ENCODE results near the gene ALG13.
"Not testable (repeated sequence)": the region's sequence is repeated elsewhere in the genome, so short reads cannot be mapped to it uniquely, and the experiment has no call there.

Gene ALG13

DNA sequence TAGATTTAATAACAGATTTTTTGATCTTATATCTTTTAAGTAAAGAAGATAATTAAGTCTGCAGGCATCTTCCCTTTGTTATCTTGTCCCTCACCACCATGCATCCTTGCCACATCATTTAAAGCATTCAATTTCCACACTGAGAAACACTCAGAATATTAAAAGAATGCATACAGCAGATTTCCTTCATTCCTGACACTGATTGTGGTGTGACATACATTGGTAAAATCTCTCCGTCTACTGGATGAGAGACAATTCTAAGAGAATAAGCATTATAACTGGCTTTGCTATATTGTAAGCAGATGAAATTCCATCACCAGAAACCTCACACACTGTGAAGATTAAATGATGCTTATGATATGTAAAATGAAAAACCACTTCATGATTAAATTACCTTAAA, 97.6 kb downstream of the ALG13 start:
- Histone ChIP-seq H3K4me3 (replicated peaks; ENCODE audit: insufficient read depth, low read length) (no peak overlapping the region), H3K27me3 (ENCODE audit: insufficient read depth, poor library complexity, severe bottlenecking) (no peaks in the 10 kb centered on the region), H3K27ac (replicated peaks) (no peak overlapping the region)
- TF ChIP-seq, protein P1, sequence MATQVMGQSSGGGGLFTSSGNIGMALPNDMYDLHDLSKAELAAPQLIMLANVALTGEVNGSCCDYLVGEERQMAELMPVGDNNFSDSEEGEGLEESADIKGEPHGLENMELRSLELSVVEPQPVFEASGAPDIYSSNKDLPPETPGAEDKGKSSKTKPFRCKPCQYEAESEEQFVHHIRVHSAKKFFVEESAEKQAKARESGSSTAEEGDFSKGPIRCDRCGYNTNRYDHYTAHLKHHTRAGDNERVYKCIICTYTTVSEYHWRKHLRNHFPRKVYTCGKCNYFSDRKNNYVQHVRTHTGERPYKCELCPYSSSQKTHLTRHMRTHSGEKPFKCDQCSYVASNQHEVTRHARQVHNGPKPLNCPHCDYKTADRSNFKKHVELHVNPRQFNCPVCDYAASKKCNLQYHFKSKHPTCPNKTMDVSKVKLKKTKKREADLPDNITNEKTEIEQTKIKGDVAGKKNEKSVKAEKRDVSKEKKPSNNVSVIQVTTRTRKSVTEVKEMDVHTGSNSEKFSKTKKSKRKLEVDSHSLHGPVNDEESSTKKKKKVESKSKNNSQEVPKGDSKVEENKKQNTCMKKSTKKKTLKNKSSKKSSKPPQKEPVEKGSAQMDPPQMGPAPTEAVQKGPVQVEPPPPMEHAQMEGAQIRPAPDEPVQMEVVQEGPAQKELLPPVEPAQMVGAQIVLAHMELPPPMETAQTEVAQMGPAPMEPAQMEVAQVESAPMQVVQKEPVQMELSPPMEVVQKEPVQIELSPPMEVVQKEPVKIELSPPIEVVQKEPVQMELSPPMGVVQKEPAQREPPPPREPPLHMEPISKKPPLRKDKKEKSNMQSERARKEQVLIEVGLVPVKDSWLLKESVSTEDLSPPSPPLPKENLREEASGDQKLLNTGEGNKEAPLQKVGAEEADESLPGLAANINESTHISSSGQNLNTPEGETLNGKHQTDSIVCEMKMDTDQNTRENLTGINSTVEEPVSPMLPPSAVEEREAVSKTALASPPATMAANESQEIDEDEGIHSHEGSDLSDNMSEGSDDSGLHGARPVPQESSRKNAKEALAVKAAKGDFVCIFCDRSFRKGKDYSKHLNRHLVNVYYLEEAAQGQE (IDR thresholded peaks at IDR 0.05; ENCODE audit: insufficient replicate concordance, low read depth): no peak
- TF ChIP-seq POLR2AphosphoS5 (IDR thresholded peaks at IDR 0.05; ENCODE audit: low read depth) (no peak), SPI1 (IDR thresholded peaks at IDR 0.05; ENCODE audit: borderline replicate concordance, low read depth) (no peak), GABPA (IDR thresholded peaks at IDR 0.05; ENCODE audit: low read depth) (no peak)
- TF ChIP-seq, protein P2, sequence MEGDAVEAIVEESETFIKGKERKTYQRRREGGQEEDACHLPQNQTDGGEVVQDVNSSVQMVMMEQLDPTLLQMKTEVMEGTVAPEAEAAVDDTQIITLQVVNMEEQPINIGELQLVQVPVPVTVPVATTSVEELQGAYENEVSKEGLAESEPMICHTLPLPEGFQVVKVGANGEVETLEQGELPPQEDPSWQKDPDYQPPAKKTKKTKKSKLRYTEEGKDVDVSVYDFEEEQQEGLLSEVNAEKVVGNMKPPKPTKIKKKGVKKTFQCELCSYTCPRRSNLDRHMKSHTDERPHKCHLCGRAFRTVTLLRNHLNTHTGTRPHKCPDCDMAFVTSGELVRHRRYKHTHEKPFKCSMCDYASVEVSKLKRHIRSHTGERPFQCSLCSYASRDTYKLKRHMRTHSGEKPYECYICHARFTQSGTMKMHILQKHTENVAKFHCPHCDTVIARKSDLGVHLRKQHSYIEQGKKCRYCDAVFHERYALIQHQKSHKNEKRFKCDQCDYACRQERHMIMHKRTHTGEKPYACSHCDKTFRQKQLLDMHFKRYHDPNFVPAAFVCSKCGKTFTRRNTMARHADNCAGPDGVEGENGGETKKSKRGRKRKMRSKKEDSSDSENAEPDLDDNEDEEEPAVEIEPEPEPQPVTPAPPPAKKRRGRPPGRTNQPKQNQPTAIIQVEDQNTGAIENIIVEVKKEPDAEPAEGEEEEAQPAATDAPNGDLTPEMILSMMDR (IDR thresholded peaks at IDR 0.05; ENCODE audit: insufficient read depth, low read length): no peak
- no peak for DNase-seq (ENCODE audit: low read depth in 1 of 2, low spot score in 1 of 2)

DNA sequence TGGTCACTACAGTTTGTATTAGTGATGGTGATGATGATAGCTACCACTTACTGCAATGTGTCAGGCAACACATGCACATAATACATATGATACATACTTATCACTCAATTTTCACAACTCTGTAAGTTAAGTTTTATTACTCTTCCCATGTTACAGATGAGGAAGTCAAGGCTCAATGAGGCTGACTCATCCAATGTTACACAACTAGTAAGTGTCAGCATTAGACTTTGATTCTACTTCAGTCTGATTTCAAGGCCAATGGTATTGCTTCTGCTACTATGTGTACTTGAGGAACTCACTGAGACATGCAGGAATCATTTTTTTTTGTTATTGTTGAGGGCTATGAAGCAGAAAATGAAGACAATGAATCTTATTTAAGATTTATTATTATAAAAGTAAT, 98.6 kb downstream of the ALG13 start:
- DNase-seq (ENCODE audit: low read depth in 1 of 2, low spot score in 1 of 2): peak; percentile 31 to 41
- no peak for TF ChIP-seq GABPA (IDR thresholded peaks at IDR 0.05; ENCODE audit: low read depth)
- no peak for TF ChIP-seq POLR2AphosphoS5 (IDR thresholded peaks at IDR 0.05; ENCODE audit: low read depth)
- TF ChIP-seq, protein P1 (IDR thresholded peaks at IDR 0.05; ENCODE audit: insufficient replicate concordance, low read depth): no peak
- TF ChIP-seq SPI1 (IDR thresholded peaks at IDR 0.05; ENCODE audit: borderline replicate concordance, low read depth): no peak
- Histone ChIP-seq H3K4me3 (replicated peaks; ENCODE audit: insufficient read depth, low read length) (no peak overlapping the region), H3K27me3 (ENCODE audit: insufficient read depth, poor library complexity, severe bottlenecking) (no peaks in the 10 kb centered on the region), H3K27ac (replicated peaks) (no peak overlapping the region)

DNA sequence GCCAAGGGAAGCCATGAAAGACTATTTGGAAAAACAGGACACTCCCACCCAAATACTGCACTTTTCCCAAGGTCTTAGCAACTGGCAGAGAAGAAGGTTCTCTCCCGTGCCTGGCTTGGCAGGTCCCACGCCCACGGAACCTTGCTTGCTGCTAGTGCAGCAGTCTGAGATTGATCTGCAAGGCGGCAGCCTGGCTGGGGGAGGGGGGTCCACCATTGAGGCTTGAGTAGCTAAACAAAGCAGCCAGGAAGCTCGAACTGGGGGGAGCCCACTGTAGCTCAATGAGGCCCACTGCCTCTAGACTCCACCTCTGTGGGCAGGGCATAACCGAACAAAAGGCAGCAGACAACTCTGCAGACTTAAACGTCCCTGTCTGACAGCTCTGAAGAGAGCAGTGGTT, 103.7 kb downstream of the ALG13 start:
- no peak overlapping the region for H3K27ac ChIP-seq (replicated peaks)
- TF ChIP-seq, protein P2 (IDR thresholded peaks at IDR 0.05; ENCODE audit: insufficient read depth, low read length): no peak
- TF ChIP-seq POLR2AphosphoS5 (IDR thresholded peaks at IDR 0.05; ENCODE audit: low read depth): no peak
- no peak for TF ChIP-seq SPI1 (IDR thresholded peaks at IDR 0.05; ENCODE audit: borderline replicate concordance, low read depth)
- TF ChIP-seq GABPA (IDR thresholded peaks at IDR 0.05; ENCODE audit: low read depth): no peak
- TF ChIP-seq, protein P1 (IDR thresholded peaks at IDR 0.05; ENCODE audit: insufficient replicate concordance, low read depth): no peak
- no peaks in the 10 kb centered on the region for H3K27me3 ChIP-seq (ENCODE audit: insufficient read depth, poor library complexity, severe bottlenecking)
- H3K4me3 ChIP-seq (replicated peaks; ENCODE audit: insufficient read depth, low read length): no peak overlapping the region
- DNase-seq (ENCODE audit: low read depth in 1 of 2, low spot score in 1 of 2): no peak

DNA sequence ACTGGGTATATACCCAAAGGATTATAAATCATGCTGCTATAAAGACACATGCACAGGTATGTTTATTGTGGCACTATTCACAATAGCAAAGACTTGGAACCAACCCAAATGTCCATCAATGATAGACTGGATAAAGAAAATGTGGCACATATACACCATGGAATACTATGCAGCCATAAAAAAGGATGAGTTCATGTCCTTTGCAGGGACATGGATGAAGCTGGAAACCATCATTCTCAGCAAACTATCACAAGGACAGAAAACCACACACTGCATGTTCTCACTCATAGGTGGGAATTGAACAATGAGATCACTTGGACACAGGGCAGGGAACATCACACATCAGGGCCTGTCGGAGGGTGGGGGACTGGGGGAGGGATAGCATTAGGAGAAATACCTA, 109.1 kb downstream of the ALG13 start:
- not testable (repeated sequence) for H3K27ac ChIP-seq (replicated peaks); DNase-seq (ENCODE audit: low read depth in 1 of 2, low spot score in 1 of 2); H3K27me3 ChIP-seq (ENCODE audit: insufficient read depth, poor library complexity, severe bottlenecking); H3K4me3 ChIP-seq (replicated peaks; ENCODE audit: insufficient read depth, low read length)

All from HL-60 (cell line).